ENCODE results near the gene SLC2A10.

- TF ChIP-seq POLR2A (IDR thresholded peaks at IDR 0.05; ENCODE audit: extremely low read depth, insufficient read length) (no peak), CTCF (IDR thresholded peaks at IDR 0.05; ENCODE audit: low read depth, low read length) (no peak), MYC (IDR thresholded peaks at IDR 0.05; ENCODE audit: low read depth, low read length) (no peak)
Measured at GRCh38 chr20:46725186-46726165, 16.0 kb downstream of the SLC2A10 start.

Measured in NB4 (cell line).